Esophagus muscularis mucosa (tissue), 4 donors: ENCODE results near the gene UBIAD1. TPM values are rescaled to one million over a fixed set of nuclear protein-coding genes. Genes with fewer than 3 reads are reported as not detected.

Experiments used
- DNase-seq: peaks from one replicate; pipeline ENCODE4 v3.0.0-alpha.2; 2017; ENCODE audit errors: extremely low spot score
- H3K27ac ChIP-seq, 4 donors: fragments of 200-600 bp; sonication (generic); replicated peaks in 1 of 4; 1 replicate in 3 of 4; 2 replicates in 1 of 4; pipeline ENCODE4 v1.5.1; 2016 to 2019; ENCODE audit warnings: mild to moderate bottlenecking in 1 of 4
- H3K27me3 ChIP-seq, 4 donors: fragments of 200-600 bp; sonication (generic); one replicate each; pipeline versions ENCODE4 v1.5.1 to v1.6.0; 2016 to 2019
- H3K36me3 ChIP-seq, 4 donors: fragments of 200-600 bp; sonication (generic); one replicate each; pipeline ENCODE4 v1.5.1; 2016 to 2019
- H3K4me1 ChIP-seq, 4 donors: fragments of 200-600 bp; sonication (generic); one replicate each; pipeline ENCODE4 v1.5.1; 2016 to 2019
- H3K4me3 ChIP-seq, 4 donors: fragments of 200-600 bp; sonication (generic); 1 replicate in 2 of 4; 2 replicates in 2 of 4; pipeline ENCODE4 v1.5.1; 2016 to 2019; ENCODE audit warnings: mild to moderate bottlenecking in 4 of 4, moderate library complexity in 1 of 4
- H3K9me3 ChIP-seq, 4 donors: fragments of 200-600 bp; sonication (generic); 1 replicate in 3 of 4; 2 replicates in 1 of 4; pipeline ENCODE4 v1.5.1; 2016 to 2019
- EP300 ChIP-seq: sonication (generic); formaldehyde crosslinking; IDR thresholded peaks from one replicate; pipeline ENCODE4 v1.6.1; 2017; ENCODE audit warnings: antibody characterized with exemption
- POLR2A ChIP-seq: fragments of 450-650 bp; IDR thresholded peaks from one replicate; pipeline ENCODE4 v1.6.1; 2017; ENCODE audit warnings: antibody characterized with exemption, moderate library complexity, mild to moderate bottlenecking, low read depth
- POLR2AphosphoS5 ChIP-seq, 2 donors: sonication (generic); formaldehyde crosslinking; IDR thresholded peaks; one replicate each; pipeline ENCODE4 v1.6.1; 2017; ENCODE audit warnings: antibody characterized with exemption in 2 of 2
- WGBS: methylation state at CpG from one replicate; pipeline ENCODE4 v1.1.5; 2018; 5-methylcytosine and 5-hydroxymethylcytosine counted together
- intact Hi-C: fragments of 100-400 bp; cut with DNase I; formaldehyde crosslinking; loops from one replicate; pipeline ENCODE4 v1.15.1; 2023
- total RNA-seq, 4 donors: library from RNA; depleted of rRNA; stranded (reverse); fragments of >200 nt; gene quantifications; one replicate each; pipeline versions ENCODE4 v1.1.0 to v1.2.1, GENCODE V29; 2016
- TF ChIP-seq, protein P1 (sequence below), 3 experiments: fragments of 200-600 bp in 2 of 3; fragments of 450-650 bp in 1 of 3; sonication (generic) in 2 of 3; IDR thresholded peaks; one replicate each; pipeline ENCODE4 v1.5.1; 2017 to 2019; ENCODE audit warnings: antibody characterized with exemption in 3 of 3, mild to moderate bottlenecking in 2 of 3, moderate library complexity in 1 of 3

The UBIAD1 gene
- total RNA-seq, 4 donors from 2014 or later = 10.4 to 15.9 (median 14.0) TPM

DNA sequence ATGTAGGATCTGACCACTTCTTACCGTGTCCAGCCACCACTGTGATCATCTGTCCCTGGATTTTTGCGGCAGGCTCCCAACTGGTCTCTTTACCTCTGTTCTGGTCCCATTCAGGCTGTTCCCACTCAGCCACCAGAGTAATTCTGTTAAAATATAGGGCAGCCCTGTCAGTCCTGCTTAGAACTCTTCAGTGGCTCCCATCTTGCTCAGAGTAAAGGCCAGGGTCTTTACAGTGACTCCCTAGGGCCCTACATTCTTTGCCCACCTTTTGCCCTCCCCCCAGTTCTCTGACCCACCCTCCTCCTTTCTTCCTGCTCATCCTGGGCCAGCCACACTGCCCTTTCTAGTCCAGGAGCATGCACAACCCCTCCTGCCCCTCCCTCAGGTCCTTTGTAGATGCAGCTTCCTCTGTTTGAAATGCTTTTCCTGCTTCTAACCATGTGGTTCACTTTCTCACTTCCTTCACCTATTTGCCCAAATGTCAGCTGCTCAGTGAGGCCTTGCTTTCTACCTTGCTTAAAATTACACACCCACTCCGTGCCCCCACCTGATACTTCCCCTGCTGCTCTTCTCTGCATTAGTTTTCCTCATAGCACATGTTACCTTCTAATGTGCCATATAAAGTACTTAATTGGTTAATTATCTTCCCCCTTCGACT lies 7.8 kb downstream of the UBIAD1 start:
- H3K27me3 ChIP-seq = no peaks in the 10 kb centered on the region
- H3K9me3 ChIP-seq = no peaks in the 10 kb centered on the region
- no peak overlapping the region for H3K4me3 ChIP-seq
- intact Hi-C loops = no loop called here
- H3K4me1 ChIP-seq = peaks cover 8 to 36% (median 33%) of the 10 kb centered on the region in 4 donors
- 80% methylated on average over 4 of the region's 4 CpGs for WGBS
- DNase-seq = no peak
- peaks cover 5 to 48% (median 17%) of the 10 kb centered on the region in 4 donors for H3K36me3 ChIP-seq
- peak overlapping the region; percentile 53 to 74 (median 72) for H3K27ac ChIP-seq
- TF ChIP-seq EP300 (no peak), POLR2AphosphoS5 (IDR thresholded peaks at IDR 0.05) (no peak), POLR2A (no peak)
- TF ChIP-seq, protein P1, sequence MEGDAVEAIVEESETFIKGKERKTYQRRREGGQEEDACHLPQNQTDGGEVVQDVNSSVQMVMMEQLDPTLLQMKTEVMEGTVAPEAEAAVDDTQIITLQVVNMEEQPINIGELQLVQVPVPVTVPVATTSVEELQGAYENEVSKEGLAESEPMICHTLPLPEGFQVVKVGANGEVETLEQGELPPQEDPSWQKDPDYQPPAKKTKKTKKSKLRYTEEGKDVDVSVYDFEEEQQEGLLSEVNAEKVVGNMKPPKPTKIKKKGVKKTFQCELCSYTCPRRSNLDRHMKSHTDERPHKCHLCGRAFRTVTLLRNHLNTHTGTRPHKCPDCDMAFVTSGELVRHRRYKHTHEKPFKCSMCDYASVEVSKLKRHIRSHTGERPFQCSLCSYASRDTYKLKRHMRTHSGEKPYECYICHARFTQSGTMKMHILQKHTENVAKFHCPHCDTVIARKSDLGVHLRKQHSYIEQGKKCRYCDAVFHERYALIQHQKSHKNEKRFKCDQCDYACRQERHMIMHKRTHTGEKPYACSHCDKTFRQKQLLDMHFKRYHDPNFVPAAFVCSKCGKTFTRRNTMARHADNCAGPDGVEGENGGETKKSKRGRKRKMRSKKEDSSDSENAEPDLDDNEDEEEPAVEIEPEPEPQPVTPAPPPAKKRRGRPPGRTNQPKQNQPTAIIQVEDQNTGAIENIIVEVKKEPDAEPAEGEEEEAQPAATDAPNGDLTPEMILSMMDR (IDR thresholded peaks at IDR 0.05) = no peak

DNA sequence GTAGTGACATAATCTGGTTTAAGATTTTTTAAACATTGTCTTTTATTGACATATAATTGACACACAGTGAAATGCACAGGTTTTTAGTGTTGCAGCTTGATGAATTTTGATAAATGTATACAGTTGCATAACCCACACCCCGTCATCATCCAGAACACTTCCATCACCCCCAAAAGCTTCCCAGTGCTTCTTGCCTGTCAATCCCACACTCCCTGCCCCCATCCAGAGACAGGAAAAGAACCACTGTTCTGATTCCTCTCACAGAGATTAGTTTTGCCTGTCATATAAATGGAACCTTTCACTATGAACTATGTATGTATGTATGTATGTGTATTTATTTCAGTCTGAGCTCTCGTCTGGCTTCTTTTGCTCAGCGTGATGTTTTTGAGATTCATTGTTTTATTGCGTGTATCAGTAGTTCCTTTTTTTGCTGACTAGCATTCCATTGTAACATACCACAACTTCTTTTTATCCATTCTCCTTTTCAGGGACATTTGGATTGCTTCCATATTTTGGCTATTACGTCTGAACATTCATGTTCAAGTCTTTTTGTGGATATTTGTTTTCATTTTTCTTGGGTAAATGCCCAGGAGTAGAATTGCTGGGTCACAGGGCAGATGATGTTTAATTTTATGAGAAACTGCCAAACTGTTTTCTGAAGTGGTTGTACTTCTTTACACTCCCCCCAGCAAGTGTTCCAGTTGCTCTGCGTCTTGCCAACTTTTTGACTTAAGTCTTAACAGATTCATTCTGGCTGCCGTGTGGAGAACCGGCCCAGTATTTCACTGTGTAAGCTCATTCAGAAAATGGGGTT lies 8.7 kb downstream of the UBIAD1 start:
- Histone ChIP-seq H3K9me3 (no peaks in the 10 kb centered on the region), H3K27ac (peak overlapping the region; percentile 53 to 74 (median 72)), H3K36me3 (peaks cover 8 to 54% (median 25%) of the 10 kb centered on the region in 4 donors), H3K27me3 (no peaks in the 10 kb centered on the region), H3K4me3 (no peak overlapping the region), H3K4me1 (peaks cover 3 to 29% (median 27%) of the 10 kb centered on the region in 4 donors)
- no peak for DNase-seq
- 27% methylated on average over 8 of the region's 8 CpGs for WGBS
- TF ChIP-seq EP300 (no peak), POLR2A (no peak), POLR2AphosphoS5 (IDR thresholded peaks at IDR 0.05) (peak; percentile 59 to 64)
- TF ChIP-seq, protein P1 (IDR thresholded peaks at IDR 0.05) = no peak
- intact Hi-C loops = no loop called here

- Histone ChIP-seq H3K27ac (peak overlapping the region in 1 of 4 donors; percentile 73), H3K36me3 (peaks cover 8 to 58% (median 33%) of the 10 kb centered on the region in 4 donors), H3K4me1 (peaks cover 3 to 29% (median 27%) of the 10 kb centered on the region in 4 donors), H3K4me3 (no peak overlapping the region), H3K27me3 (no peaks in the 10 kb centered on the region), H3K9me3 (no peaks in the 10 kb centered on the region)
- no peak for TF ChIP-seq EP300
- TF ChIP-seq, protein P1 (IDR thresholded peaks at IDR 0.05) = no peak
- TF ChIP-seq POLR2AphosphoS5 (IDR thresholded peaks at IDR 0.05) = no peak
- TF ChIP-seq POLR2A = no peak
- WGBS = 95% methylated on average over 6 of the region's 6 CpGs
- intact Hi-C loops = no loop called here
- DNase-seq = no peak
Observed at GRCh38 chr1:11283151-11283550, 10.2 kb downstream of the UBIAD1 start.

DNA sequence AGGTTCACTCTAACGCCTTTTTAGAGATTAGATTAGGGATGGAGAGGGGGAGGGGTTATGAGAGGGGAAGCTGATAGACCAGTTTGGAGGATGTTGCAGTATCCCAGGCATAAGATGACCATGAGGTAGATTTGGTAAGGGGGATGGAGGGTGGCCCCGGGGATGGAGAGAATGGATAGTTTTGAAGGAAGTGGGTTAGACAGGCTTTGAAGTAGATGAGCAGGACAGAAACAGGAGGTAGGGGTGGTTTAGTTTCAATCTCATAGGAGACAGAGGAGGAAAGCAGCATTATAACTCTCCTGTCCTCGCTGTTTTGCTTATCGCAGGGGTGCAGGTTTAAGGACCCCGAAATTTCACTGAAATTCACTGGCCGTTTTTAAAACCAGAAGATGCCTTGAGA lies 11.8 kb downstream of the UBIAD1 start:
- intact Hi-C loops = no loop called here
- no peak for TF ChIP-seq POLR2AphosphoS5 (IDR thresholded peaks at IDR 0.05)
- TF ChIP-seq, protein P1 (IDR thresholded peaks at IDR 0.05) = no peak
- no peaks in the 10 kb centered on the region for H3K27me3 ChIP-seq
- no peak overlapping the region for H3K4me3 ChIP-seq
- no peak for DNase-seq
- H3K27ac ChIP-seq = no peak overlapping the region
- WGBS = 87% methylated on average over 6 of the region's 6 CpGs
- H3K4me1 ChIP-seq = peaks cover 3 to 29% (median 27%) of the 10 kb centered on the region in 4 donors
- H3K9me3 ChIP-seq = no peaks in the 10 kb centered on the region
- peaks cover 10 to 56% (median 38%) of the 10 kb centered on the region in 4 donors for H3K36me3 ChIP-seq
